Neural progenitor cell (in vitro differentiated cells): ENCODE results near the gene SULT4A1. TPM values are rescaled to one million over a fixed set of nuclear protein-coding genes. Genes with fewer than 3 reads are reported as not detected.

Source experiments
- DNase-seq: peaks from one replicate; pipeline ENCODE4 v3.0.0-alpha.2; 2016; ENCODE audit warnings: low spot score
- H2AFZ ChIP-seq: fragments of 200-600 bp; sonication (generic); replicated peaks from 2 replicates; pipeline ENCODE4 v1.6.1; 2016; ENCODE audit warnings: antibody characterized with exemption
- H3F3A ChIP-seq: fragments of 200-600 bp; sonication (generic); 2 replicates; pipeline ENCODE4 v1.6.1; 2016; ENCODE audit warnings: antibody characterized with exemption, low read depth
- H3K27ac ChIP-seq: fragments of 200-600 bp; sonication (generic); 2 replicates; pipeline ENCODE4 v1.5.1; 2016; ENCODE audit warnings: mild to moderate bottlenecking
- H3K27me3 ChIP-seq: fragments of 200-600 bp; sonication (generic); 2 replicates; pipeline ENCODE4 v1.6.1; 2016; ENCODE audit warnings: mild to moderate bottlenecking, moderate library complexity
- H3K36me3 ChIP-seq: fragments of 200-600 bp; sonication (generic); 2 replicates; pipeline ENCODE4 v1.5.1; 2016
- H3K4me1 ChIP-seq: fragments of 200-600 bp; sonication (generic); 2 replicates; pipeline ENCODE4 v1.6.1; 2016; ENCODE audit warnings: mixed run types
- H3K4me2 ChIP-seq: fragments of 200-600 bp; sonication (generic); 2 replicates; pipeline ENCODE4 v1.6.1; 2016
- H3K4me3 ChIP-seq: fragments of 200-600 bp; sonication (generic); 2 replicates; pipeline ENCODE4 v1.5.1; 2016
- H3K79me2 ChIP-seq: fragments of 200-600 bp; sonication (generic); 2 replicates; pipeline ENCODE4 v1.6.1; 2016; ENCODE audit warnings: low read depth
- H3K9ac ChIP-seq: fragments of 200-600 bp; sonication (generic); 2 replicates; pipeline ENCODE4 v1.6.1; 2016
- H3K9me3 ChIP-seq: fragments of 200-600 bp; sonication (generic); 2 replicates; pipeline ENCODE4 v1.5.1; 2016; ENCODE audit warnings: low read depth
- H4K20me1 ChIP-seq: fragments of 200-600 bp; sonication (generic); 2 replicates; pipeline ENCODE4 v1.6.1; 2016; ENCODE audit warnings: low read depth
- H3K27ac Mint-ChIP-seq: 3 replicates; pipeline ENCODE4 v1.8.0; 2021; ENCODE audit warnings: mixed read lengths
- H3K27me3 Mint-ChIP-seq: 2 replicates; pipeline ENCODE4 v1.8.0; 2022; ENCODE audit warnings: low read depth, mild to moderate bottlenecking, inconsistent platforms, moderate library complexity, mixed read lengths; ENCODE audit not compliant: insufficient read depth
- H3K36me3 Mint-ChIP-seq: 3 replicates; pipeline ENCODE4 v1.8.0; 2021; ENCODE audit warnings: mixed read lengths
- H3K4me1 Mint-ChIP-seq: 3 replicates; pipeline ENCODE4 v1.8.0; 2021; ENCODE audit warnings: mixed read lengths
- H3K4me3 Mint-ChIP-seq: 3 replicates; pipeline ENCODE4 v1.8.0; 2021; ENCODE audit warnings: mild to moderate bottlenecking, moderate library complexity, mixed read lengths
- H3K9me3 Mint-ChIP-seq: 3 replicates; pipeline ENCODE4 v1.8.0; 2020; ENCODE audit warnings: mixed read lengths
- CTCF ChIP-seq: fragments of 200-600 bp; sonication (generic); IDR thresholded peaks from 2 replicates; pipeline ENCODE4 v1.5.1; 2017; ENCODE audit warnings: antibody characterized with exemption, mild to moderate bottlenecking
- EZH2 ChIP-seq: fragments of 200-600 bp; sonication (generic); IDR thresholded peaks from 2 replicates; pipeline ENCODE4 v1.6.1; 2017; ENCODE audit warnings: antibody characterized with exemption, mild to moderate bottlenecking, moderate library complexity
- EZH2phosphoT487 ChIP-seq: fragments of 200-600 bp; sonication (generic); IDR thresholded peaks from 2 replicates; pipeline ENCODE4 v1.6.1; 2017; ENCODE audit warnings: antibody characterized with exemption
- total RNA-seq: library from RNA; depleted of rRNA; stranded (reverse); fragments of >200 nt; gene quantifications from 2 replicates; pipeline ENCODE4 v1.2.3, GENCODE V29; 2015; ENCODE audit warnings: low replicate concordance

SULT4A1 gene
- total RNA-seq, 1 donor from 2014 or later = 14.2 TPM

- Histone ChIP-seq H2AFZ (no peak overlapping the region), H3K4me2 (no peak overlapping the region), H3F3A (no peaks in the 10 kb centered on the region), H3K79me2 (no peaks in the 10 kb centered on the region), H3K9ac (no peak overlapping the region), H3K4me1 (no peaks in the 10 kb centered on the region), H3K27ac (no peak overlapping the region), H3K27me3 (no peaks in the 10 kb centered on the region), H4K20me1 (peaks cover 15% of the 10 kb centered on the region), H3K36me3 (no peaks in the 10 kb centered on the region), H3K4me3 (no peak overlapping the region), H3K9me3 (no peaks in the 10 kb centered on the region)
- no peak for TF ChIP-seq EZH2phosphoT487
- Mint-ChIP-seq H3K9me3 (no peaks in the 10 kb centered on the region), H3K36me3 (no peaks in the 10 kb centered on the region), H3K27me3 (peaks cover 3% of the 10 kb centered on the region), H3K4me3 (no peak overlapping the region), H3K4me1 (peaks cover 15% of the 10 kb centered on the region), H3K27ac (no peak overlapping the region)
- no peak for DNase-seq
Measured at GRCh38 chr22:43832393-43833265, 29.7 kb downstream of the SULT4A1 start.

DNA sequence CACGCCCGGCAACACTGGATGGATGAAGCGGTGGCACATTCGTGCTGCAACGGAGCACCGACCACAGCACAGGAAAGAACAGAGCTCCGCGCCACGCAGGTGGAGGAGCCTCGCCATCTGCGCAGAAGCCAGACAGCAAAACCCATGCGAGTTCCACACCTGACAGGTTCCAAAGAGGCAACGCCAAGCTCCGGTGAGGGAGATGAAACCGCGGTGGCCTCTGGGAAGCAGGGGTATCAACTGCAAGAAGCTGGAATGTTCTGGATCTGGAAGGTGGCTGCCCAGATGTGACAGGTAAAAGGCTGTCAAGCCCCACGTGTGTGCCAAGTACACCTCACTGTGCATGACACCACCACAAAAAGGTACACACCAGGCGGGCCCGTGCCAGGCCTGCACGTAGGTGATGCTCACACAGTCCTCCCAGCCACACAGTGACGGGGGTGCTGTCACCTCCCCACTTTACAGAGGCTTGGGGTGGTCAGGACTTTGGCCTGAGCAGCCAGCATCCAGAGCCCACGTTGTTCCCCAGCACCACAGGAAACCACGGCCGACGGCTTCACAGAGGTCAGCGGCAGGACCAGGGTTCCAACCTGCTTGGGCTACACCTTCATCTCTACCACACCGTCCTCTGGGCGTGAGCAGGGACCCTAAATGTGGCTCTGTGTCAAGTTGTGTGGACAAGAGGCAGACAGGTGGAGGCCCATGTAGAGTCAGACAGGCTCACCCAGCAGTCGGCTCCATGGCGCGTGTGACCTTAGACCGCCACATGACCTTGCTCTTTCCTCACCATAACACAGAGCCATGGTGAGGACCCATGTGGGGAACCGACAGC lies 30.5 kb downstream of the SULT4A1 start:
- H3K79me2 ChIP-seq = no peaks in the 10 kb centered on the region
- no peak overlapping the region for H3K4me3 Mint-ChIP-seq
- no peak overlapping the region for H3K9ac ChIP-seq
- H3K27ac Mint-ChIP-seq = no peak overlapping the region
- H3K4me1 Mint-ChIP-seq = peaks cover 22% of the 10 kb centered on the region
- H3K9me3 ChIP-seq = no peaks in the 10 kb centered on the region
- H3K27me3 ChIP-seq = no peaks in the 10 kb centered on the region
- H3K36me3 Mint-ChIP-seq = no peaks in the 10 kb centered on the region
- H4K20me1 ChIP-seq = peaks cover 15% of the 10 kb centered on the region
- H3K4me2 ChIP-seq = no peak overlapping the region
- H3K9me3 Mint-ChIP-seq = no peaks in the 10 kb centered on the region
- TF ChIP-seq EZH2phosphoT487 (no peak), CTCF (no peak), EZH2 (no peak)
- H3K4me3 ChIP-seq = no peak overlapping the region
- no peaks in the 10 kb centered on the region for H3K4me1 ChIP-seq
- no peak overlapping the region for H2AFZ ChIP-seq
- H3F3A ChIP-seq = no peaks in the 10 kb centered on the region
- DNase-seq = no peak
- H3K36me3 ChIP-seq = no peaks in the 10 kb centered on the region
- peaks cover 3% of the 10 kb centered on the region for H3K27me3 Mint-ChIP-seq
- H3K27ac ChIP-seq = no peak overlapping the region

DNA sequence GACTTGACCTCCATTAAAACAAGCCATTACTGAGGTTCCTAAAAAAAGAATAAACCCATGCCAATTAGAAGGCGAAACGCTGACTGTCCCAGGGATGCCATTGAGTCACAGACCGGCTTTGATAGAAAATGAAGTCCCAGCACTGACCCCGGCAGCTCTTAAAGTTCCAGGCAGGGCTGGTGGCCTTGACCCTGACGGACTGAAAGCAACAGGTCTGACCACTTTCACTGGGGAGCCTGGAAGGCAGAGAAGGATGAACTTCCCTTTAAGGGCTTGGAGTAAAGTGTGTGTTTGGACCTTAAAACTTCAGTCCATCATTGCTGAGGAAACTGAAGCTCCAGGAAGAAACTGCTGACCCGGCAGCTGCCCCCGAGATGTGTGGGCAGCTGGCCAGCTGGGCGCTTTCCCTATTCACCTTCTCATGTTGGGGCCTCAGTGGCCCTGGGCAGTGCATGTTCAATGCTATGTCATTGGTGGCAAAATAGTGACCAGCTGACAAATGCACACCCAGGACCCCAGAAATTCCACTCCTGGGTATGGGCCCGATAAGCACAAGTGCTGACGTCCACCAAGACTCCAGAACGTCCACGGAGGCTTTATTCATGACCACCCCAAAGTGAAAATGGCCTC lies 31.3 kb downstream of the SULT4A1 start:
- Histone ChIP-seq H3K4me3 (no peak overlapping the region), H3K36me3 (no peaks in the 10 kb centered on the region), H4K20me1 (peaks cover 15% of the 10 kb centered on the region), H3F3A (no peaks in the 10 kb centered on the region), H3K9ac (no peak overlapping the region), H3K4me1 (no peaks in the 10 kb centered on the region), H3K27ac (no peak overlapping the region), H3K4me2 (no peak overlapping the region), H3K9me3 (no peaks in the 10 kb centered on the region), H3K27me3 (no peaks in the 10 kb centered on the region), H2AFZ (no peak overlapping the region), H3K79me2 (no peaks in the 10 kb centered on the region)
- Mint-ChIP-seq H3K4me3 (no peak overlapping the region), H3K4me1 (peaks cover 24% of the 10 kb centered on the region), H3K27ac (no peak overlapping the region), H3K9me3 (no peaks in the 10 kb centered on the region), H3K27me3 (peaks cover 3% of the 10 kb centered on the region), H3K36me3 (no peaks in the 10 kb centered on the region)
- no peak for DNase-seq
- TF ChIP-seq EZH2 (no peak), EZH2phosphoT487 (no peak), CTCF (no peak)
